Renal cortex interstitium (tissue), 15 donors: ENCODE measurements around the gene GPR55. TPM values are rescaled to one million over a fixed set of nuclear protein-coding genes. Genes with fewer than 3 reads are reported as not detected.
A peak's percentile ranks its signal among the peaks of the same experiment; 100 is the strongest.
"Not testable (repeated sequence)": the region's sequence is repeated elsewhere in the genome, so short reads cannot be mapped to it uniquely, and the experiment has no call there.

Experiments used
- DNase-seq, 11 donors: peaks; one replicate each; pipeline ENCODE4 v3.0.0-alpha.2; 2013; ENCODE audit warnings: low read depth in 9 of 11, low spot score in 4 of 11; ENCODE audit errors: extremely low read depth in 1 of 11
- long read RNA-seq, 16 experiments: transcript quantifications; one replicate each; lab custom pipeline, GENCODE V29; 2026
- polyA plus RNA-seq, 3 donors: library from polyadenylated mRNA; unstranded; fragments of 120-200 nt; gene quantifications; one replicate each; pipeline ENCODE4 v1.2.1, GENCODE V29; 2013; ENCODE audit not compliant: insufficient read length in 3 of 3

The GPR55 gene, protein sequence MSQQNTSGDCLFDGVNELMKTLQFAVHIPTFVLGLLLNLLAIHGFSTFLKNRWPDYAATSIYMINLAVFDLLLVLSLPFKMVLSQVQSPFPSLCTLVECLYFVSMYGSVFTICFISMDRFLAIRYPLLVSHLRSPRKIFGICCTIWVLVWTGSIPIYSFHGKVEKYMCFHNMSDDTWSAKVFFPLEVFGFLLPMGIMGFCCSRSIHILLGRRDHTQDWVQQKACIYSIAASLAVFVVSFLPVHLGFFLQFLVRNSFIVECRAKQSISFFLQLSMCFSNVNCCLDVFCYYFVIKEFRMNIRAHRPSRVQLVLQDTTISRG
- polyA plus RNA-seq, result under 1 TPM; 0.17 to 0.30 (median 0.22) TPM
- long read RNA-seq, donor 1, result 0 reads
- long read RNA-seq, donor 2, result 0 reads
- long read RNA-seq, donor 3, result 0 reads
- long read RNA-seq, donor 4, result 0 reads
- long read RNA-seq, donor 5, result 0 reads
- long read RNA-seq, donor 6, result 0 reads
- long read RNA-seq, donor 7, result 0 reads
- long read RNA-seq, donor 8, result 0 reads
- long read RNA-seq, donor 9, result 0 reads
- long read RNA-seq, donor 10, result 0 reads
- long read RNA-seq, donor 11, result 0 reads
- long read RNA-seq, donor 12, result 0 reads
- long read RNA-seq, donor 13, result 0 reads
- long read RNA-seq, donor 14, result 0 reads
- long read RNA-seq, donor 15, result 0 reads
- long read RNA-seq, donor 16, result 0 reads

- no peak for DNase-seq
Measured at GRCh38 chr2:230924470-230925341, at the start of gene GPR55. GPR55 (minus strand) TSS chr2:230925242; CDS start chr2:230910962, 14,280 bp downstream.

DNA sequence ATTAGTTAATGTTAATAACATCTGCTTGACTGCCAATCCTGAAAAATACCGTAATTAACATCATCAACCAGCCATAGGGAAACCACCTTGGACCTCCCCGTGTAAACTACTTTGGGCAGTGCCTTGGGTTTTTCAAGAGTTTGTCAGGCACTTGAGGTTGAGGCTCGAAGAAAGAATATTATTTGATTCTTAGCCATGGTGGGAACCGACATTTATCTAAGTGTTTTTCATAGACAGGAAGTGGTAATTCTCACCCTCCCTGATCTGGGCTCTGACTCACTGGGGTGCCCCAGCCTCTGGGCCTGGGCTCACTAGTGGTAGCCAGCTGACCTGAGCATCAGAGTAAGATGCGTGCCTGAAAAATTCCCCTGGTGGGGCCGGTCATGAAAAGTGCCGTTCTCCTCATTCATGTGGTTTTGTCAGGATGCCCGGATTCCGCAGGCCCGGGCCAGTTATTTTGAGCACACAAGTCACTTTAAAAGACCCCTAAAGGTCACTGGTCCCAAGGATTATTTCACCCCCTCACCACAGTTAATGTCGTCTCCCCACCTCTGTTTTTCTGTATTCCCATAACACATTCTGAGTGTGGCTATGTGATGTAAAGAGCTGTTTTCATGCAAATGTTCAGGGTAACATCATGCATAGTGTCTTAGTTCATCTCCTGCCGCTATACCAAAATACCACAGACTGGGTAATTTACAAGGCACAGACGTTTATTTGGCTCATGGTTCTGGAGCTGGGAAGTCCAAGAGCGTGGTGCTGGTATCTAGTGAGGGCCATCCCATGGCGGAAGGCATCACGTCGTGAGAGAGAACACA, 49.3 kb upstream of the GPR55 start:
- no peak for DNase-seq

DNA sequence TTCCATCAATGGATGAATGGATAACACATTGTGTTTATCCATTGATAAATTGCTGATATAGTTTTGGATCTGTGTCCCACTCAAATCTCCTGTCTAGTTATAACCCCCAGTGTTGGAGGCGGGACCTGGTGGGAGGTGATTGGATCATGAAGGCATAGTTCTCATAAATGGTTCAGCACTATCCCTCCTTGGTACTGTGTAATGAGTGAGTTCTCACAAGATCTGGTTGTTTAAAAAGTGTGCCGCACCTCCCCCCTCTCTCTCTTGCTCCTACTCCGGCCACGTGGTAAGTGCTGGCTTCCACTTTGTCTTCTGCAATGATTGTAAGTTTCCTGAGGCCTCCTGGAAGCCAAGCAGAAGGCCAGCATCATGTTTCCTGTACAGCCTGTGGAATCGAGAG, 47.0 kb upstream of the GPR55 start:
- no peak for DNase-seq

GRCh38 chr2:230969659-230970015, 44.6 kb upstream of the GPR55 start:
- no peak for DNase-seq

DNA sequence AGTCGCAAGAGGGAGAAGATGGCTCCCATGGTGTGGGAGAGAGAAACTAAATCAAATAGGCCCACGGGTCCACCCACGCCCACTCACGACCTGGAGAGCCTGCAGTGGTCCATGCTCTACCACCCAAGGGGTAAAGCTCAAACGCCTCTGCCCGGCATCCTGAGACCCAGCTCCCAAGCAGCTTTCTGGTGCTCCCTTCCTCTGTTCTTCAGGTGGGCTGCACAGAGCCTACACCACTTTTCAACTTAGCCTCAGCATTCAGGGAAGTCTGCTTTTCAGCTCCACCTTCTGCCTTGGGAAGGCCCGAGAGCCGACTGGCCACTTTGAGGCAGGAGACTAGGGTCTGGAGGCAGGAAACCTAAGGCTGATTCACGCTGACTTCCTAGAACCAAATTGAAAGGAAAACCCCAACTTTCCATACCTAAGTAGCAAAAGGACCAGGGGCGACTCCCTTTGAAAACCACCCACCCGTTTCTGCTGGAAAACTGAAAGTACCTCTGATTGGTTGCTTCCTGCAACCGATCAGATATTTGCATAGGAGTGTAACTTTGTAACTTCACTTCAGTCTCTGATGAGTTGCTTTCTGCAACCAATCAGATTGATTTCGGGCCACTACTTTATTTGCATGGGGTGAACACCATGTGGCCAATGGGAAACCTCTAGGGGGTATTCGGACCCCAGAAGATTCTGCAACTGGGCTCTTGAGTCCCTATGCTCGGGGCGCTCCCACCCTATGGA, 44.0 kb upstream of the GPR55 start:
- no peak for DNase-seq

- not testable (repeated sequence) for DNase-seq
Measured at GRCh38 chr2:230968314-230968713, 43.3 kb upstream of the GPR55 start.

- DNase-seq, result no peak
Measured at GRCh38 chr2:230967113-230967512, 42.1 kb upstream of the GPR55 start.

DNA sequence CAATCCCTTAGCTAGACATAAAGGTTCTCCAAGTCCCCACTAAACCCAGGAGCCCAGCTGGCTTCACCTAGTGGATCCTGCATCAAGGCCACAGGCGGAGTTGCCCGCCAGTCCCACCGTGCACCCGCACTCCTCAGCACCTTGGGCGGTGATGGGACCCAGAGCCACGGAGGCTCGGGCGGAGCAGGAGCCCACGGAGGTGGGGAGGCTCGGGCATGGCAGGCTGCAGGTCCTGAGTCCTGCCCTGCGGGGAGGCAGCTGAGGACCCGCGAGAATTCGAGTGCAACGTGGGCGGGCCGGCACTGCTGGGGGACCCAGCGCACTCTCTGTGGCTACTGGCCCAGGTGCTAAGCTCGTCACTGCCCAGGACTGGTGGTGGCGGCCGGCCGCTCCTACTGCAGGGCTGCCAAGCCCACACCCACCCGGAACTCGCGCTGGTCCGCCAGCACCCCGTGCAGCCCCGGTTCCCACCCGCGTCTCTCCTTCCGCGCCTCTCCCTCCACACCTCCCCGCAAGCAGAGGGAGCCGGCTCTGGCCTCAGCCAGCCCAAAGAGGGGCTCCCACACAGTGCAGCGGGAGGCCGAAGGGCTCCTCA, 39.2 kb upstream of the GPR55 start:
- DNase-seq, result no peak

GRCh38 chr2:230961091-230961491, 36.0 kb upstream of the GPR55 start:
- DNase-seq, result no peak

- no peak for DNase-seq
Measured at GRCh38 chr2:230960026-230960425, 35.0 kb upstream of the GPR55 start.

DNA sequence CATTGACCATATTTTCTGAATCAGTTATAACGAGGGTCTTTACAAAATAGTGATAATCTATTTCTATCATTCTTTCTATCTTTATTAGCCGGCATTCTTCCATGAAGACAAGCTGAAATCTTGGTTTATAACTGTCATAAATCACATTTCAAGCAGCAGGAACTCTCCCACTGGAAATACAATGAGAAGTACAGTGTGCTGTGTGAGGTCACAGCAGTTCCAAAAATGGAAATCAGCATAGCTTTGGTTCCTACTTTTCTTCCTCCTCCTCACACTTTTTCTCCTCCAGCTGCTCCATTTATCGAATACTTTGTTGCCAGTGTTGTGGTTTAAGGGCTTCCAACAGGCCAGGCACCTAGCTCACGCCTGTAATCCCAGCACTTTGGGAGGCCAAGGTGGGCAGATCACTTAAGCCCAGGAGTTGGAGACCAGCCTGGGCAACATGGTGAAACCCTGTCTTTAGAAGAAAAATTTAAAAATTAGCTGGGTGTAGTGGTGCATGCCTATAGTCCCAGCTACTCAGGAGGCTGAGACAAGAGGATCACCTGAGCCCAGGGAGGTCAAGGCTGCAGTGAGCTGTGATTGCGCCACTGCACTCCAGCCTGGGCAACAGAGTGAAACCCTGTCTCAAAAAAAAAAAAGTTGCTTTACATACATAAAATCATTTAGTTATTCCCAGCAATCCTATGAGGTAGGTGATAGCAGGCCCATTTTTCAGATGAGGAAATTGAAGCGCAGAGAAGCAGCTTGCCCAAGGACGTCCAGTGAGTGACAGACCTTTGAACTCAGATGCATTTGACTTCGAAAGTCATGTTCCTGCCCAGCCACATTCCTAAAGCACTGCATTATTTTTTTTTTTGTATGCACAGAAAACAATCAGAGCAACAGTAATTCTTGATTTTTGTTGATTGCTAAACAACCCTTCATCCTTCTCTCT, 34.0 kb upstream of the GPR55 start:
- no peak for DNase-seq

DNA sequence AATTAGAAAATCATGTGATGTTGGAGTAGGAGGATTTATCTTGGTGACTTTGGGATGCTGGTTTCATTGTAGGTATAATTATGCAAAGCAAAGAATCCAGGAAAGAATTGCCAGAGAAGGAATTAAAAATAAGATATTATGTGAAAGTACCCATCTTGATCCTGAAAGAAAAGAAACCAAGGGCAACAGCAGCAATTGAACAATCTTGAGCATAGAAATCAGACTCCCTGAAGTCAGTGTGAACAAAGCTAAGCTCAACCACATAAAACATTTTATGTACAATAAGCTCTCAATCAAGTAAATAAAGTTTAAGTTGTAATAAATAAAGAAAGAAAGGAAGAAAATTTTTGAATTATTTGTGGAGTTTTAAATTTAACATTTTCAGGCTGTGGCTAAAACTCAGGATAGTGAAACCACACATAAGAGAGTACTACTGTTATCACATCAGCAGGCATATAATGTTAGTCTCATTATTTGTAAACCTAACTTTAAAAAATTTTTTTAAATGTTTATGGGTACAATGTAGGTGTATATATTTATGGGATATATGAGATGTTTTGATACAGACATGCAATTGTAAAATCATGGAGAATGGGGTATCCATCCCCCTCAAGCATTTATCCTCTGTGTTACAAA, 32.8 kb upstream of the GPR55 start:
- no peak for DNase-seq

GRCh38 chr2:230956827-230957755, 32.0 kb upstream of the GPR55 start:
- peak in 3 of 11 donors; percentile 22 to 38 (median 33) for DNase-seq

- no peak for DNase-seq
Measured at GRCh38 chr2:230955163-230955737, 30.2 kb upstream of the GPR55 start.

- DNase-seq, result no peak
Measured at GRCh38 chr2:230954746-230955145, 29.7 kb upstream of the GPR55 start.
